GM20431 (cell line): ENCODE results near the gene NLN.
"Not testable (repeated sequence)": the region's sequence is repeated elsewhere in the genome, so short reads cannot be mapped to it uniquely, and the experiment has no call there.

Experiments used
- in situ Hi-C: fragments of 300-500 bp; cut with MseI, MboI; formaldehyde crosslinking; loops from one replicate; pipeline ENCODE4 v1.15.0; 2020; ENCODE audit warnings: low sequenced_read_pairs; ENCODE audit not compliant: unreplicated experiment

NLN gene

GRCh38 chr5:65861830-65862241 lies 139.8 kb downstream of the NLN start:
- in situ Hi-C loops, result no loop called here

- in situ Hi-C loops, result no loop called here
Observed at GRCh38 chr5:65862384-65862783, 140.4 kb downstream of the NLN start.

GRCh38 chr5:65863747-65864146 lies 141.7 kb downstream of the NLN start:
- in situ Hi-C loops, result no loop called here

- in situ Hi-C loops, result no loop called here
Observed at GRCh38 chr5:65866837-65867521, 145.0 kb downstream of the NLN start.

- in situ Hi-C loops, result no loop called here
Observed at GRCh38 chr5:65867542-65868195, 145.7 kb downstream of the NLN start.

- in situ Hi-C loops, result no loop called here
Observed at GRCh38 chr5:65868509-65868908, 146.5 kb downstream of the NLN start.

GRCh38 chr5:65871182-65871581 lies 149.2 kb downstream of the NLN start:
- in situ Hi-C loops, result no loop called here

GRCh38 chr5:65871776-65872175 lies 149.8 kb downstream of the NLN start:
- in situ Hi-C loops, result not testable (repeated sequence)

GRCh38 chr5:65873181-65873750 lies 151.3 kb downstream of the NLN start:
- in situ Hi-C loops, result no loop called here

- in situ Hi-C loops, result no loop called here
Observed at GRCh38 chr5:65874241-65874640, 152.2 kb downstream of the NLN start.

GRCh38 chr5:65876496-65876895 lies 154.5 kb downstream of the NLN start:
- in situ Hi-C loops, result loop anchor here (25.0 kb wide), 1 partner anchor 261 kb away; the partner anchor contains the start of gene SREK1

- in situ Hi-C loops, result loop anchor here (25.0 kb wide), 1 partner anchor 260 kb away; the partner anchor contains the start of gene SREK1
Observed at GRCh38 chr5:65876970-65877369, 155.0 kb downstream of the NLN start.
